RWPE2 (cell line): ENCODE results near the gene PTK6.
A peak's percentile ranks its signal among the peaks of the same experiment; 100 is the strongest.

ENCODE experiments used
- ATAC-seq: fragments of 200-7000 bp; cut with Tn5 transposase; 3 replicates; pipeline ENCODE4 v1.9.1; 2021; ENCODE audit warnings: low read depth
- DNase-seq: peaks from one replicate; pipeline ENCODE4 v3.0.0-alpha.2; 2020; ENCODE audit warnings: low spot score
- H3K27ac ChIP-seq: fragments of 450-650 bp; 2 replicates; pipeline ENCODE4 v1.5.1; 2017; ENCODE audit warnings: mild to moderate bottlenecking; ENCODE audit not compliant: poor library complexity, severe bottlenecking
- H3K27me3 ChIP-seq: fragments of 250-450 bp; sonication (Bioruptor Pico); 2 replicates; pipeline ENCODE4 v1.5.1; 2021; ENCODE audit warnings: mild to moderate bottlenecking, moderate library complexity; ENCODE audit not compliant: insufficient read depth, poor library complexity, severe bottlenecking
- H3K36me3 ChIP-seq: fragments of 250-450 bp; sonication (Bioruptor Pico); 2 replicates; pipeline ENCODE4 v1.5.1; 2020; ENCODE audit warnings: low read depth, mild to moderate bottlenecking, moderate library complexity
- H3K4me1 ChIP-seq: fragments of 250-450 bp; sonication (Bioruptor Pico); 2 replicates; pipeline ENCODE4 v1.5.1; 2021; ENCODE audit warnings: mild to moderate bottlenecking, moderate library complexity; ENCODE audit not compliant: insufficient read depth, poor library complexity, severe bottlenecking
- H3K4me3 ChIP-seq: fragments of 250-450 bp; sonication (Bioruptor Pico); 2 replicates; pipeline ENCODE4 v1.5.1; 2021; ENCODE audit warnings: mild to moderate bottlenecking, moderate library complexity; ENCODE audit not compliant: severe bottlenecking
- H3K9me3 ChIP-seq: fragments of 250-450 bp; sonication (Bioruptor Pico); 2 replicates; pipeline ENCODE4 v1.5.1; 2021; ENCODE audit warnings: mild to moderate bottlenecking, moderate library complexity; ENCODE audit not compliant: severe bottlenecking
- CTCF ChIP-seq: fragments of 450-650 bp; IDR thresholded peaks from one replicate; pipeline ENCODE4 v1.5.1; 2017; ENCODE audit warnings: mild to moderate bottlenecking, moderate library complexity; ENCODE audit not compliant: poor library complexity, severe bottlenecking

PTK6 gene

GRCh38 chr20:63513207-63513606 lies 24.0 kb downstream of the PTK6 start:
- H3K27me3 ChIP-seq: peaks cover 9% of the 10 kb centered on the region
- no peaks in the 10 kb centered on the region for H3K4me1 ChIP-seq
- no peak for ATAC-seq
- no peak for TF ChIP-seq CTCF
- H3K27ac ChIP-seq: no peak overlapping the region
- no peaks in the 10 kb centered on the region for H3K36me3 ChIP-seq
- DNase-seq: no peak
- no peak overlapping the region for H3K4me3 ChIP-seq
- no peaks in the 10 kb centered on the region for H3K9me3 ChIP-seq

GRCh38 chr20:63509088-63509564 lies 28.1 kb downstream of the PTK6 start:
- no peak for TF ChIP-seq CTCF
- Histone ChIP-seq H3K36me3 (no peaks in the 10 kb centered on the region), H3K27ac (no peak overlapping the region), H3K4me3 (no peak overlapping the region), H3K9me3 (no peaks in the 10 kb centered on the region), H3K4me1 (no peaks in the 10 kb centered on the region), H3K27me3 (peaks cover 9% of the 10 kb centered on the region)
- DNase-seq (no peak), ATAC-seq (no peak)

GRCh38 chr20:63508072-63508768 lies 29.0 kb downstream of the PTK6 start:
- H3K36me3 ChIP-seq: no peaks in the 10 kb centered on the region
- no peak overlapping the region for H3K4me3 ChIP-seq
- no peaks in the 10 kb centered on the region for H3K9me3 ChIP-seq
- TF ChIP-seq CTCF: no peak
- no peaks in the 10 kb centered on the region for H3K4me1 ChIP-seq
- no peak for ATAC-seq
- no peak overlapping the region for H3K27ac ChIP-seq
- peaks cover 9% of the 10 kb centered on the region for H3K27me3 ChIP-seq
- no peak for DNase-seq

GRCh38 chr20:63507083-63507743 lies 30.0 kb downstream of the PTK6 start:
- ATAC-seq: no peak
- Histone ChIP-seq H3K9me3 (no peaks in the 10 kb centered on the region), H3K4me3 (no peak overlapping the region), H3K27ac (no peak overlapping the region), H3K27me3 (peaks cover 6% of the 10 kb centered on the region), H3K36me3 (no peaks in the 10 kb centered on the region), H3K4me1 (no peaks in the 10 kb centered on the region)
- peak; percentile 78 for DNase-seq
- TF ChIP-seq CTCF: no peak

- Histone ChIP-seq H3K27me3 (peaks cover 6% of the 10 kb centered on the region), H3K9me3 (no peaks in the 10 kb centered on the region), H3K4me3 (no peak overlapping the region), H3K27ac (no peak overlapping the region), H3K4me1 (no peaks in the 10 kb centered on the region), H3K36me3 (no peaks in the 10 kb centered on the region)
- no peak for TF ChIP-seq CTCF
- DNase-seq (peak; percentile 73), ATAC-seq (no peak)
These were observed 31.5 kb downstream of the PTK6 start for GRCh38 chr20:63505723-63506122.
